ENCODE data around the gene ATP8B2.
"Not testable (repeated sequence)": the region's sequence is repeated elsewhere in the genome, so short reads cannot be mapped to it uniquely, and the experiment has no call there.

DNA sequence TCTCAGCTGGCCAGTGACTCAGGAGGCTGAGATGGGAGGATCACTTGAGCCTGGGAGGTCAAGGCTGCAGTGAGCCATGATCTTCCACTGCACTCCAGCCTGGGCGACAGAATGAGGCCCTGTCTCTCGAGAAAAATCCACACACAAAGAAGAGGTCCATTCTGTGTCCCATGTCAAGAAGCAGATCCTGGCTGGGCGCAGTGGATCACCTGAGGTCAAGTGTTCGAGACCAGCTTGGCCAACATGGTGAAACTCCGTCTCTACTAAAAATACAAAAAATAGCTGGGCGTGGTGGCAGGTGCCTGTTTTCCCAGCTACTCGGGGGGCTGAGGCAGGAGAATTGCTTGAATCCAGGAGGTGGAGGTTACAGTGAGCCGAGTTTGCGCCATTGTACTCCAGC is 16.0 kb downstream of the ATP8B2 start:
- TF ChIP-seq, protein P1, sequence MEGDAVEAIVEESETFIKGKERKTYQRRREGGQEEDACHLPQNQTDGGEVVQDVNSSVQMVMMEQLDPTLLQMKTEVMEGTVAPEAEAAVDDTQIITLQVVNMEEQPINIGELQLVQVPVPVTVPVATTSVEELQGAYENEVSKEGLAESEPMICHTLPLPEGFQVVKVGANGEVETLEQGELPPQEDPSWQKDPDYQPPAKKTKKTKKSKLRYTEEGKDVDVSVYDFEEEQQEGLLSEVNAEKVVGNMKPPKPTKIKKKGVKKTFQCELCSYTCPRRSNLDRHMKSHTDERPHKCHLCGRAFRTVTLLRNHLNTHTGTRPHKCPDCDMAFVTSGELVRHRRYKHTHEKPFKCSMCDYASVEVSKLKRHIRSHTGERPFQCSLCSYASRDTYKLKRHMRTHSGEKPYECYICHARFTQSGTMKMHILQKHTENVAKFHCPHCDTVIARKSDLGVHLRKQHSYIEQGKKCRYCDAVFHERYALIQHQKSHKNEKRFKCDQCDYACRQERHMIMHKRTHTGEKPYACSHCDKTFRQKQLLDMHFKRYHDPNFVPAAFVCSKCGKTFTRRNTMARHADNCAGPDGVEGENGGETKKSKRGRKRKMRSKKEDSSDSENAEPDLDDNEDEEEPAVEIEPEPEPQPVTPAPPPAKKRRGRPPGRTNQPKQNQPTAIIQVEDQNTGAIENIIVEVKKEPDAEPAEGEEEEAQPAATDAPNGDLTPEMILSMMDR (optimal IDR thresholded peaks at IDR 0.05 in 1 of 3, IDR thresholded peaks at IDR 0.05 in 1 of 3, conservative IDR thresholded peaks at IDR 0.05 in 1 of 3; ENCODE audit: extremely low read depth in 1 of 3, insufficient read depth in 2 of 3, low read length in 3 of 3), result not testable (repeated sequence)
- TF ChIP-seq EZH2 (IDR thresholded peaks at IDR 0.05; ENCODE audit: low read length), result not testable (repeated sequence)
